IPS-18c (cell line): ENCODE measurements around the gene VAT1L.

Experiments
- H3K4me3 ChIP-seq: 2 replicates; pipeline ENCODE4 v1.7.0; 2013; ENCODE audit warnings: low read depth, mild to moderate bottlenecking, low read length, moderate library complexity; ENCODE audit not compliant: insufficient read depth
- H3K9me3 ChIP-seq: one replicate; pipeline ENCODE4 v1.6.1; 2013; ENCODE audit warnings: mild to moderate bottlenecking, low read length, moderate library complexity; ENCODE audit not compliant: control insufficient read depth, insufficient read depth

The VAT1L gene

GRCh38 chr16:77775911-77776909 is 12.2 kb upstream of the VAT1L start:
- Histone ChIP-seq H3K9me3 (no peaks in the 10 kb centered on the region), H3K4me3 (no peak overlapping the region)

- no peaks in the 10 kb centered on the region for H3K9me3 ChIP-seq
These were observed 10.6 kb upstream of the VAT1L start for GRCh38 chr16:77777745-77778144.

GRCh38 chr16:77780378-77780837 is 8.0 kb upstream of the VAT1L start:
- no peak overlapping the region for H3K4me3 ChIP-seq
- H3K9me3 ChIP-seq: no peaks in the 10 kb centered on the region

More at GRCh38 chr16:77777745-77778144, 10.6 kb upstream of the VAT1L start:
- H3K4me3 ChIP-seq: no peak overlapping the region

GRCh38 chr16:77781091-77781490 is 7.3 kb upstream of the VAT1L start:
- no peaks in the 10 kb centered on the region for H3K9me3 ChIP-seq

GRCh38 chr16:77782694-77783093 is 5.7 kb upstream of the VAT1L start:
- H3K4me3 ChIP-seq: no peak overlapping the region

More at GRCh38 chr16:77781091-77781490, 7.3 kb upstream of the VAT1L start:
- no peak overlapping the region for H3K4me3 ChIP-seq

GRCh38 chr16:77784441-77785372 is 3.7 kb upstream of the VAT1L start:
- H3K4me3 ChIP-seq: no peak overlapping the region
- H3K9me3 ChIP-seq: peaks cover 2% of the 10 kb centered on the region

More at GRCh38 chr16:77782694-77783093, 5.7 kb upstream of the VAT1L start:
- no peaks in the 10 kb centered on the region for H3K9me3 ChIP-seq

- H3K9me3 ChIP-seq: peaks cover 2% of the 10 kb centered on the region
- no peak overlapping the region for H3K4me3 ChIP-seq
These were observed 3.0 kb upstream of the VAT1L start for GRCh38 chr16:77785373-77785764.

GRCh38 chr16:77786186-77786847 is 2.0 kb upstream of the VAT1L start:
- Histone ChIP-seq H3K9me3 (peaks cover 2% of the 10 kb centered on the region), H3K4me3 (no peak overlapping the region)

- H3K4me3 ChIP-seq: peak overlapping the region; percentile 93; the same call in 1 of the 2 replicates
- peaks cover 2% of the 10 kb centered on the region for H3K9me3 ChIP-seq
These were observed 912 bp upstream of the VAT1L start for GRCh38 chr16:77787452-77787851.

GRCh38 chr16:77789085-77790008 is 983 bp downstream of the VAT1L start:
- Histone ChIP-seq H3K9me3 (peaks cover 2% of the 10 kb centered on the region), H3K4me3 (peak overlapping the region; percentile 93)

- H3K4me3 ChIP-seq: peak overlapping the region; percentile 93
- H3K9me3 ChIP-seq: peaks cover 2% of the 10 kb centered on the region
These were observed 1.6 kb downstream of the VAT1L start for GRCh38 chr16:77790009-77790372.

GRCh38 chr16:77790912-77791311 is 2.5 kb downstream of the VAT1L start:
- no peak overlapping the region; the same call in 1 of the 2 replicates for H3K4me3 ChIP-seq
- H3K9me3 ChIP-seq: peaks cover 2% of the 10 kb centered on the region

- Histone ChIP-seq H3K9me3 (peaks cover 2% of the 10 kb centered on the region), H3K4me3 (no peak overlapping the region)
These were observed 5.1 kb downstream of the VAT1L start for GRCh38 chr16:77793417-77793816.

GRCh38 chr16:77794586-77794985 is 6.2 kb downstream of the VAT1L start:
- Histone ChIP-seq H3K9me3 (no peaks in the 10 kb centered on the region), H3K4me3 (no peak overlapping the region)

GRCh38 chr16:77801817-77802216 is 13.5 kb downstream of the VAT1L start:
- H3K4me3 ChIP-seq: no peak overlapping the region
- H3K9me3 ChIP-seq: no peaks in the 10 kb centered on the region

GRCh38 chr16:77805398-77805797 is 17.0 kb downstream of the VAT1L start:
- Histone ChIP-seq H3K4me3 (no peak overlapping the region), H3K9me3 (no peaks in the 10 kb centered on the region)
